Measurements from ENCODE around the gene OPRM1.
"Not testable (repeated sequence)": the region's sequence is repeated elsewhere in the genome, so short reads cannot be mapped to it uniquely, and the experiment has no call there.

OPRM1 gene

DNA sequence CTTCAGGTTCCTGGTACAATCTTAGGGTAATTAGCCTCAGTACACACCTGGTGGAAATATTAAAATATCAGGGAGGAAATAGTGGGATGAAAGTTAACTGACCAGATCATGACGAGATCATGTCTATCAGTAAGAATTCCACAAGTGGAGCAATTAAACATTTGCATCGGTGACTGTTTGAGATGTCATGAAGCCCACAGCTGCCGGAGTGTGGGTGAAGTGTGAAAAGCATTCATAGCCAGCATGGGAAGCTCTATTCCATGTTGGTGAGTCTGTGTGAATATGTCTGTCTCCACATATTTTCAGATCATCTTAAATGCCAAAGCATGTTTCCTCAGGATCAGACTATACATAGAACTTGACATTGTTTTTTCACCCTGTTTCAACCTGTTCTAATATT, 174.7 kb downstream of the OPRM1 start:
- DNase-seq = no peak

DNA sequence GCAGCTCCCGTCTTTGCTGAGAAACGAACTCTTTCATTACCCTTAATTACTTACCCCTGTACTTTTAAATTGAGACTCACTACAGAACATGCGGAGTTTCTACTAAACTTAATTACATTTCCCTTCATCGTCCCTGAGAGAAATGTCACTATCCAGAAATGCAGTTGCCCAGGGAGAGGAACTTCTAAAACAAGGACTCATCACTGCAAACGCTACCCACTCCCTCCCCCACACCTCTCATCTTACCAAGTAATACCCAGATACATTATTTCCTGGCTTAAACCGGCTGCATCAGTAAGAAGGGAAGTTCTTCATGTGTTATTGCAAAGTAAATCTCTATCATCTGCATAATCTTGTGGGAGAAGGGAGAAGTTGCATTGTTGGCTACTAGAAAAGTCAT, 179.3 kb downstream of the OPRM1 start:
- no peak for DNase-seq

DNA sequence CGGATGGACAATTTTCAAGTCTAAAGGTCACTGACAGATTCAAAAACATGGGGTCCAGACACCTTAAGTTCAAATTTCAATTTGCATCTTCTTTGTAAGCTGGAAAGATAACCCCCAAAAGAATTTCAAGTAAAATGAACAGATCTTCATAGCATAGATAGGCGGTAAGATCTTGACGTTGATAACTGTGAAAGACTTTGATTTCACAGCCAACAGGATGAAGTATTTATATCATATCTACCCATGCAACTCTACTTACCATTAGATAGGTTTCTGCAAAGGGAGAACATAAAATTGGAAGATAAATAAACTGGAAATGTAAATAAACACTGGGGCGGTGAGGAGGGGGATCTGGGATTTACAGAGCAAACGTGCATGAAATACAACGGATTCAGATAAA, 179.7 kb downstream of the OPRM1 start:
- DNase-seq = no peak

DNA sequence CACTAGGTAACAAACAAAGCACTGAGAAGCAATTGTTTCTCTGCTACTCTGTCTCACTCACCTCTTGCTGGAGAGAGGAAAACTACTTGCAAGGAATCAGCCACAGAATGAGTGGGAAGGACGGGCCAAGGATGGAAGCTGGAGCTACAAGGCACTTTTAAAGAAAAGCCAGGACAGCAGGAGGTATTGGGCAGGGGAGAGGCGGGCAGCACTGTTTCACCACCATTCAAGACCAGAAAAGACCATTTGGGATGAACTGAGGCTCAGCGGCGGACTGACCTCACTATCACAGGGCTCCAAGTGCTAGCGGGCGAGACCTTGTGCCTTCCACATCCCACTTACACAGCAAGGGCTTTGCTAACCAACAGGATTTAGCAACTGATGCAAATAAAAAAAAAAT, 180.2 kb downstream of the OPRM1 start:
- no peak for DNase-seq

DNA sequence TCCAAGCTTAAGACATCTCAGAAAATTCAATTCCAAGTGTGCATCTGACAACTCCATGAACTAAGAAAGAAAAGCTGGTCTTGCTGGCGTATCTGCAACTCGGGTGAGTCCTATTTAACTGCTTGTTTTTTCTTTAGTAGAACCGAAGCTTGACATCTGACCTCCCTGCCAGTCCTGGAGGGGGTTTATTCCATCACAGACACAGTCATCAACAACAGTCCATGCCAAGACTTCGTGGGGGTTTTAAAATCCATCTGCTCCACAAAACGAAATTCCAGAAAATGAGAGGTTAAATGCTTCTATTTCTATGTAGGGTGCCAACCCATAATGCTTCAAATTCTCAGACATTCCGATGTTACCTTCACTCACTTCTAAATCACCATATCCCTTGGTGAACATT, 183.7 kb downstream of the OPRM1 start:
- no peak for DNase-seq

DNA sequence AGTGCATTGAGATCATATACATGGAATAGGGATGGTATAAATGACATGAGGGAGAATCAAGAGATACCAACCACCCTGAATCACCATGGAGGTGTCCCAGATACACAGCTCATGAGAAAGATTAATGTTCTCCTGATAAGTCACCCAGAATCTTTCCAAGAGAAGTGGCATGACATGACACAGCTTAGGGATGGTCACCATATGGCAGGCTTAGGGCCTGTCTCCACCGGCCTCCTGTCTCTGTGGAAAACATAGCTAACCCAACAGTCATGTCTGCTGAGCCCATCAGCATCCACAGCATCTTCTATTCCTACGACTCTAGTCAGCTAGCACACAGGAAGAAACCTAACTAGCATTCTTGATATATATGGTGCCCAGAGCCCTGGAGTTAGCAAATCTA, 184.3 kb downstream of the OPRM1 start:
- no peak for DNase-seq

DNA sequence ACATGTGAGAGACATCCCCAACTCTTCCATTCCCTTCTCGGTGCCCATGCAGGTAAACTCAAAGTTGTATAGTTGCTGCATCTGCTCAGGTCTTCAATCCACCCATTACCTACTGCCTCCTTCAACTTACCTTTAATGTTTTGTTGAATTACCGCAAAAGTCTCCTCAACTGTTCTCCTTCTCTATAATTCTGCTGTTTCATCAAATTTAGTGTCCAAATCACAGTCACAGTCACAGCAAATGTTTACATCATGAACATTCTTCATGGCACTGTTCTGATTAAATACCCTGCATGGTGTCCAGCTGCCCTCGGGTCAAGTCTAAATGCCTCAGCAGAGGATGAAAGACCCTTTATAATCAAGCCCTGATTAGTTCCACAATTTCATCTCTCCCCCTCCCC, 187.4 kb downstream of the OPRM1 start:
- DNase-seq = no peak

DNA sequence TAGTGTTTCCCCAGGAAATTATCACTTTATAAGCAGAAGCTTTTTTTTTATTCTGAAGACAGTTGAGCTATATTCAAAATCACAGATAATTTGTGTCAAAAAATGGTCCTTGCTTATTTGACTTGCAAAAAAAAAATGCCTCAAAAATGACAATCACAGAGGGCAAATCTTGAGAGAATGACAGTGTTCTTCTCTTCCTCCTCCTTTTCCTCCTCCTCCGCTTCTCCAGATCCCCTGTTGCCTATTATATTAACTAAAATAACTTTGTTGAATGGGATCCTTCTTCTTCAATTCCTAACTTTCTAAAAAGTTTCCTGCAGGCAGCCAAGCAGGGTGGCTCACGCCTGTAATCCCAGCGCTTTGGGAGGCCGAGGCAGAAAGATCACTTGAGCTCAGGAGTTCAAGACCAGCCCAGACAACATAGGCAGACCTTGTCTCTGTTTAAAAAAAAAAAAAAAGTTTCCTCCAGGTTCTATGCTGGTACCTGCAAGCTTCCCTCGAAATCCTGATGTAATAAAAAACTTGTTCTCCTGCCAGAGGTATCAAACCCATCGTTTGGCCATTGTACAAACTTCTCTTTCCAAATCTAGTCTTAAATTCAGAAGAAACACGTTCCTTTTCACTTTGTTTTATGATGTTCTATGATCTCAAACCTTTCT, 189.0 kb downstream of the OPRM1 start:
- no peak for DNase-seq

DNA sequence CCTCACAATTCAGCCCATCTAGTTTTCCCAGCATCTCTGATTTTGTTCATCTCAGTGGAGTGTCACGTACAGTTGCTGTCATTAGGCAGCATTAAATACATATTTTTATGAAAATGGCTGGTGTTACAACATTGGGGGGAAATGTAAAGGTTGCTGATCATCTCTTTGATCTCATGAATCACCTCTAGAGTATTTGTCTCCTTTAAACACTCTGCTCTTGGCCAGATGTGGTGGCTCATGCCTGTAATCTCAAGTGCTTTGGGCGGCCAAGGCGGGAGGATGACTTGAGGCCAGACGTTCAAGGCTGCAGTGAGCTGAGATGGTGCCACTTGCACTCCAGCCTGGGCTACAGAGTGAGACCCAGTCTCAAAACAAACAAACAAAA, 189.5 kb downstream of the OPRM1 start:
- no peak for DNase-seq

DNA sequence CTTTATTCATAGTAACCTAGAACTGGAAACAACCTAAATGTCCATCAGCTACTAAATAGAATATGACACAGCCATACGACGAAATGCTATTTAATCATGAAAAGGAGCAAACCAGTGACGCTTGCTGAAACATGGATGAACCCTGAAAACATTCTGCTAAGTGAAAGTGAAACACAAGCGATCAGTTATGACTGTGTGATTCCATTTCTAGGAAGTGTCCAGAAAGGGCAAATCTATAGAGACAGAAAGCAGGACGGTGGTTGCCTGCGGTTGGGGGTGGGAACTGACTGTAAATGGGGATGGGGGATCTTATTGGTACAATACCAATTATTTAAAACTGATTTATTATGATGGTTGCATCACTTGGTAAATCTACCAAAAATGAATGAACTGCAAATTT, 190.7 kb downstream of the OPRM1 start:
- no peak for DNase-seq

DNA sequence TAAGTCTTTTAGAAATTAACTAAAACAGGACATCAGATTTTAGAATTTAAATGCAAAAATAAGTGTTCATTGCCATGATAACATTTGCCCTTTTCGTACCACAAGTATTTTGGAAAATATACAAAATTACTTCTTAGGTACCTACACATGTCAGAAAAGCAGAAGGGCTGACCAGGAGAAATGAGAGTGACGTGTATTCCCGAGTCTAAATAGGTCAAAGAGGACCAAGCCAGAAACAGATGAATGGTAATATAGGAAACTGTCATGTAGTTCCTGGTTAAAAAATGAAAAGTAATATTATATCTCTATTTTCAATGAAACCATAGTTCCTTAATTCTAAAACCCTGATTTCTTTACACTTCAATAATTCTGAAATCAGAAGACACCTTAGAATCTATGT, 191.4 kb downstream of the OPRM1 start:
- DNase-seq = no peak

DNA sequence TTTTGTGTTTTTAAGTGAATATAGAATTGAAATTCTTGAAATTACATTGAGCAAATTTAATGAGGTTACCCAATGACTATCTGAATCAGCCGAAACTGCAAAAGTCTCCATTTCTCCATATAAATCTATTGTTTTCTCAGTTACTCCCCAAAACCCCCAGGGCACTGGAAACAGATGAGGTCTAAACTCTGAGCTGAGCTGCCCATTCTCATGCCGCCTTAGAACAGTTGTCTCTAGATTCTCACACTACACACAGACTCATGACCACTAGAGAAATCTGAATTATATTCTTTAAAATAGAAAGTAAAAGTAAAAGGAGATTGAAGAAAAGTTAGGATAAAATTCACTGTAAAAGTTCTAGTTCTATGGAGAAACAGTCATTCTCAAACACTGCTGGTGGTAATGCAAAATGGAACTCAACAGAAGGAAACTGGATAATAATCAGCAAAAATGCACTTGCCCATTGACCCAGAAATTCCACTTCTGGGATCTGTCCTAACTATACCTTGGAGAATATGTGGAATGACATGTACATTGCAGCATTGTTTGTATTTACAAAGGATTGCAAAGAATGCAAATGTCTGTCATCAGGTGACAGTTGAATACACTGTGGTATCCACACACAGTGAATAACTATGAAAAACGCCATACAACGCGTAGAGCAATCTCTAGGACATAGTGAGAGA, 192.0 kb downstream of the OPRM1 start:
- no peak for DNase-seq

DNA sequence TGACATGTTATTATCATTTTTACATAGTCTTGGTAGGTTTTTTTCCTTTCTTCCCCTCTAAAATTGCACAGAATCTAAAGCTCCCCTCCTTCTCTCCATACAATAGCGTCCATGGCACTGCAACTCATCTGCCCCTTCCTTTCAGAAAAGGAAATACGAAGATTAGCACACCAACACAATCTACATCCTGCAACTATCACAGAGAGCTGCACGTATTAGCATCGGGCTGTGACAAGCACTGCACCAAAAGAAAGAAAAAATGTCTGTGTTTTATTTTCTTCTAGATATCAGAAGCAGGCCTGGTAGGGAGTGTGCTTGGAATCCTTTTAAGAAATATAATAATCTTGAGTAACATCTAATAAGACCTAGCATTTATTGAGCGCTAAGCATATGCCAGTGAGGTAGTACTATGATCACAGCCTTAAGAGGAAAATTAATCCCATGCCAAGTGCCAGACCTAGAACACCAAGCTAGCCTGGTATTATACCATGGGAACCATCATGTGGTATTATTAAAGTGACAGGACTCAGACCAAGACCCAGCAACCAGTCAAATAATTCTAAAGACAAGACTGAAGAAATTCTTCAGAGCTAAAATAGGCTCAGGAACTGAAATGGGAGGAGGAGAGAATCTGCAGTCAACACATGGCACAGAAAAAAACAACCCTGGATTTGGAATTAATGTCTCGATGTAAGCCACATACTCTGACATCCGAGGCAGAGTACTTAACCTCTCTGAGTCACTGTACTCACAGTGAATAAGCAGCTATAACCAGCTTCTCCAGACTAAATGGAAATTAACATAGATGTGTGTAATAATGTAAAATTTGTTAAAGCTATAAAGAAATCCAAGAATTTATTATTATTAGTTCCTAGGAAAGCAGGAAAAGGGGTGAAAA, 193.2 kb downstream of the OPRM1 start:
- no peak for DNase-seq

DNA sequence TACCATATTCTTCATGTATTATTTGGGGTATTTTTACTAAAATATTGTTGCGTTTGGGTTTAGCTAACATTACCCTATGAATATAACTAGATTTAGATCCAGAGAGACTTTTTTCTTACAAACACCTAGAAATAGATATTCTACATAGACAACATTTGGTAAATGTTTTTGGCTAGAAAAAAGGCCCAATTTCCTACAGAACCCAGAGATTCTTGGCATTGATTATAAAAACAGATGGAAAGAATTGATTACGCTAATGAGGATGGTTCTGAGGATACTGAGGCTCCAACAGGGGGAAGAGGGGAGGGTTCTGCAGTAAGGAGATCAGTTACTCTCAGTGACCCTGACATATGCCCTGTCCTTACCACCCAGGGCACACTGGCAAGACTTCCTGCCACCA, 194.3 kb downstream of the OPRM1 start:
- DNase-seq = no peak

DNA sequence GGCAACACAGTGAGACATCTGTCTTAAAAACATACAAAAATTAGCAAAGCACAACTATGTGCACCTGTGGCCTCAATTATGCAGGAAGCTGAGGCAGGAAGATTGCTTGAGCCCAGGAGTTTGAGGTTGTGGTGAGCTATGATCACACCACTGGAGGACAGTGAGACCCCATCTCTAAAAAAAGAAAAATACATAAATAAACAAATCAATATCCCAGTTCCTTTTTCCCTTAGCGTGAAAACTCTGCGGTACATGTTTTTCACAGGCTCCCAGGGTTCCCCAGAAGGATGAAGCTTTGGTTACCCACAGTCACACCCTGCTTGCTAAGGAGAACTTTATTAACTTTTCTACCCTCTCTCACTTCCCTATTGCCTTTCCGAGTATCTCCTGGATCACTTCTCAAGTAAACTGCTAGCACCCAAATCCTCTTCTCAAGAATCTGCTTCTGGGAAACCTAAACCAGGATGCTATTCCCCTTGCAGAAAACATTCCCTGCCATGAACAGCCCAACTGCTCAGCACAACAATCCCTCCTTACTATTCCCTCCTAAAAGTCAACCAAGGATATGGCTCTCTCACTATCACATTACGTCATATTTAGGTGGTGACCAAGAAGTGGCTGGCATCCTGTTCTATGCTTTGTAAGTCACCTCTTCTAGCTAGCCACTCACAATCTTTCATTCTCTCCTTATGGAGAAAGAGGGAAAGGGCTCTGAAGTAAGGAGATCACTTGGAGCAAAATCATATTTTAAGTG, 195.2 kb downstream of the OPRM1 start:
- no peak for DNase-seq

DNA sequence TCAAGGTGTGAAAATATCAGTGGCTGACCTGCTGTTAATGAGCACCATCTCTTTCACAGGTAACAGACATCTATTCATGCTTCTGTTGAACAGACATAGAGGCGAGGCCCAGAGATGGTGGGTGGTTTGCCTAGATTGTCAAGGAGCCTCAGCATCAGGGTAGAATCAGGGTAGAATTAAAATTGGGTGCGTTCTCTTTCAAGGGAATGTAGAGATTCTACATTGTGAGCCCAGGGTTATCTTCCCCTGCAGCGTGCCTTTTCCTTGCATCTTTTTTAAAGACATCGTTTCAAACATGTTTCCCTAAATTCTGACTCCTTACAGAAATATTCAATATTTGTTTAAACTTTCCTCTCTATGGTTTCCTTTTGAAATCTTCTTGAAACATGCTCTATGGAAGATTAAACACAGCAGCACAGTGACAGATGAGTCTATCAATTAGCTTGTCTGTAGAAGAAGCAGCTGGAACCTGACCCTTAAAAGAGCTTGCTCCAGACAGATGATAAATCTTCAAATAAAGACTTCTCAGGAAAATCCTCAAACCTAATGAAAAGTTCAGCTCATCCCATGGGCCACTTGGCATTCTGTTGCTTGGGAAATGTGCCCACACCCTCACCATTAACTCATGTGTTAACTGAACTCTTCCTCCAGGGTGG, 197.7 kb downstream of the OPRM1 start:
- no peak for DNase-seq

DNA sequence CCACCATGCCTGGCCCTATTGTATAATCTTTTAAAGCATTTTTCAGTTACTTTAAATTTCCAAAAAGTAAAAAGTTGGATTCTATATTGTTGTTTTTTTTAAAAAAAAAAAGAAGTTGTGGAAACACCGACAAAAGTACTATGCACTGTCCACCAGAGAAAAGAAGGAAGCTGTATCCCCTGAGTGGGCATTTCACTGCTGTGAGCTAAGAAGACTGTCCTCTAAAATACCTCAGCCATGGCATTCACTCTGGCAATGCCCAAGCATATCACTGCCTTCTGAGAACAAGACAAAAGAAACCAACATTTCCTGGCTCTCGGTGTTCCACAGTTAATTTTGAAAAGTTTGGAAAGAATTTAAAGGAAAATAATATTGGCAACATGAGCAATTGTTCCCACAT, 199.8 kb downstream of the OPRM1 start:
- no peak for DNase-seq

DNA sequence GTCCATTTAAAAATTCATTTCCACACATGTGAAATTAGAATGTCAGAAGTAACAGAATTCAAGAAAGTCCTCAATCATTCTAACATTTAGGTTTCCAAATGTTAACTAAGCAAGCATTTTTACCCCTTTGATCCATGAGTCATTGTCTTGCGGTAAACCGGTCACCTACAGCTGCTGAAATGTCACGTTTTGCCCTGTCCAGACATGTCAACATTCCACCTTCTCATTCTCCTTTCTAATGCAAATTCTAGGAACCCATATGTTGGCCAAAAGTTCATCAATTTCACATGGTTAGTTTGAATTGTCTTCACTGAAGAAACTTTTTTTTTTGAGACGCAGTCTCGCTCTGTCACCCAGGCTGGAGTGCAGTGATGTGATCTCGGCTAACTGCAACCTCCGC, 200.4 kb downstream of the OPRM1 start:
- DNase-seq = no peak

DNA sequence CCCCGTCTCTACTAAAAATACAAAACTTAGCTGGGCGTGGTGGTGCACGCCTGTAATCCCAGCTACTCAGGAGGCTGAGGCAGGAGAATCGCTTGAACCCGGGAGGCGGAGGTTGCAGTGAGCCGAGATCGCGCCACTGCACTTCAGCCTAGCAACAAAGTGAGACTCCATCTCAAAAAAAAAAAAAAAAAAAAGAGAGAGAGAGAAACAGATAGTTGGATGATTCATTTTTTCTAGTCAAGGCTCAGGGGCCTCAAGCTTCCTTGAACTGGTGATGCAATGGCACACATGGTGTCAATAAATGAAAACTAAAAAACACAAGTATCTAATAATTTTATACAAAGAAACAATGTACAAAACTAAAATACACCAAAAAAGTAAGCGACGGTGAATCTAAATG, 202.0 kb downstream of the OPRM1 start:
- not testable (repeated sequence) for DNase-seq

DNA sequence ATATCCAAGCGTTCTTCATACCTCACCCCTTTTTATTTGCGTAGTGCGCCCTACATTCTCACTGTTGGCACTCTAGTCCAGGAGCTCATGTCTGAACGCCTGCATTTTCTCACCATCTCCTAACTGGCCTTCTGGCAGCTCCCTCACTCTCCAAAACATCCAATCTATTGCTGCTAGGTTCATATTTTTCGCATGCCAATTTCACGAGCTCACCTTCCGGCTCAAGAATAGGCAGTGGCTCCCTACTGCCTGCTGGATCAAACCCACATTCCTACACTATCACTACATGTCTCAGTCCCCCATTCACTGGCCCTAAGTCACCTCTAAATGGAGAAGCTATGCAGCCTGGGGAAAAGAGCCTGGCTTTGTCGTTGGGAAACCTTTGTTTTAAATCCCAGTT, 202.5 kb downstream of the OPRM1 start:
- DNase-seq = no peak

DNA sequence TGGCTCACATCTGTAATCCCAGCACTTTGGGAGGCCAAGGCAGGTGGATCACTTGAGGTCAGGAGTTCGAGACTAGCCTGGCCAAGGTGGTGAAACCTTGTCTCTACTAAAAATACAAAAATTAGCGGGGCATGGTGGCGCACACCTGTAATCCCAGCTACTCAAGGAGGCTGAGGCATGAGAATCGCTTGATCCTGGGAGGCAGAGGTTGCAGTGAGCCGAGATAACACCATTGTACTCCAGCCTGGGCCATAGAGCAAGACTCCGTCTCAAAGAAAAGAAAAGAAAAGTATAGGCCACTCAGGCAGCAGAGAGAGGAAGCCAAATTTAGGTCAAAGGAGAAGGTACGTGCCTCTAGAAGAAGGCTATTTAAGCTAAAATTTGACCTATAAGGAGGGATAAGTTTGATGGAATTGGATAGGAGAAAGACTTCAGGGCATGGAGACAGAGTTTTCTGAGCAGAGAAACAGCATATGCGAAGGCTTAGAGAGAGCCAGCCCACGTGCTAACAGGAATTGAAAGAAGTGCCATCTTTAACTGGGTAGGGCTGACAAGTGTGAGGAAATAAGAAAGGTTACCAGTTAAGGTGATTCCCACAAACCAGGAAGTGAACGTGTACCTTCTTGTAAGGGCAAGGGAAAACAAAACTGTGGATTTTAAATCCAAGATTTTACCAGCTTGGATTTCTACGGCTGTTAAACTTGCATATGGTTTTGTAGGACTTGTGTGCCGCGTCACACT, 203.7 kb downstream of the OPRM1 start:
- no peak for DNase-seq

All from effector CD4-positive, alpha-beta T cell (primary cell).